Measurements from ENCODE around the gene TLK2.

TLK2 gene

DNA sequence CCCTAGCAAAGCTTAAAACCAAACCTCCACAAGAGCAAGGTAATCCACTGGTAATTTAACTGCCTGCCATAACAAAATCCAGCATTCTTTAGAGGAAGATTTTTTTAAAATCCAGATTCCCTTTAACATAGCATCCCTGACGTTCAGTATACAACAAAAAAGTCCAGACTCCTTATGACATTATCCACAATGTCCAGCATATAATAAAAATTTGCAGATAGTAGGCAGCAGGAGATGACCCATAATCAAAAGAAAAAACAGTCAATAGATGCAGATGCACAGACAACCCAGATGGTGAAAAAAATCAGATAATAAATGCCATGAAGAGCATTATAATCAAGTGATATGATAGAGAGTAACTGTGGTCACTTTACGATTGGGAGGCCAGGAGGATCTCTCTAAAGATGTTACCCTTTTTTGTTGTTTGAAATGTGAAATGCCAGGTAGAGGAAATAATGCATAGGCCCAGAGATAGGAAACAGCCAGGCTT, 182.0 kb downstream of the TLK2 start:
- DNase-seq: no peak

DNA sequence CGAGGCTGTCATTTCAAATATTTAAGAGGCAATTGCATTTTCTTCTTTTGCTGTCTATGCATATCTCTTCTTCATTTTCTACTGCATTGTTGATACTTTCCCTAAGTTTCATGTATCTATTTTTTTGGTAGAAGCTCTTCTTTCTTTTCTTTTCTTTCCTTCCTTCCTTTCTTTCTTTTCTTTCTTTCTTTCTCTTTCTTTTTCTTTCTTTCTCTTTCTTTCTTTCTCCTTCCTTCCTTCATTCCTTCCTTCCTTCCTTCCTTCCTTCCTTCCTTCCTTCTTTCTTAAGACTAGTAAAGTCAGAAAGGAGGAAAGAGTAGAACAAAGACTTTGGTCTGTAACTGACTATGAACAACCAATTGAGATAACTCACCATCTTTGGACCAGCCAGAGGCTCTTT, 182.7 kb downstream of the TLK2 start:
- no peak for DNase-seq

DNA sequence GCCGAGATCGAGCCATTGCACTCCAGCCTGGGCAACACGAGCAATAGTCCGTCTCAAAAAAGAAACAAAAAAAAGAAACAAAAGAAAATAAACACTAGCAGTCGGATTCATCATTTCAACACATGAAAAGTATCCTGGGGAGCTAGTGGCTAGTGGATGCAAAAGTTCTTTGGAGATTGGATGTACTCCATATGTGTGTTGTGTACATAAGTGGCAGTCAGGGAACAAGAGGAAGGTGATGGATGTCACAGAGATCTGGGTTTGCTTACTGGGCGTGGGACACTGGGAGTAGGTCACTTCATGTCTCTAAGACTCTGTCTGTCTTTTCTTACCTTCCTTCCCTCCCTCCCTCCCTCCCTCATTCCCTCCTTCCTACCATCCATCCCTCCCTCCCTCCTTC, 184.2 kb downstream of the TLK2 start:
- no peak for DNase-seq

Data from NCI-H187 treated with DMSO at 0.1 percent for 48 hours (cell line).